GM12892 (cell line): ENCODE measurements around the gene SOX6.

Experiments used
- POLR2A ChIP-seq: IDR thresholded peaks from 2 replicates; pipeline ENCODE4 v1.6.1; 2011; ENCODE audit warnings: low read depth, low read length, control low read depth
- POLR2AphosphoS5 ChIP-seq: IDR thresholded peaks from 2 replicates; pipeline ENCODE4 v1.6.1; 2011; ENCODE audit warnings: low read depth, low read length, control low read depth
- TAF1 ChIP-seq: IDR thresholded peaks from 2 replicates; pipeline ENCODE4 v1.6.1; 2011; ENCODE audit warnings: low read depth, mild to moderate bottlenecking, control low read depth, low read length, borderline replicate concordance

DNA sequence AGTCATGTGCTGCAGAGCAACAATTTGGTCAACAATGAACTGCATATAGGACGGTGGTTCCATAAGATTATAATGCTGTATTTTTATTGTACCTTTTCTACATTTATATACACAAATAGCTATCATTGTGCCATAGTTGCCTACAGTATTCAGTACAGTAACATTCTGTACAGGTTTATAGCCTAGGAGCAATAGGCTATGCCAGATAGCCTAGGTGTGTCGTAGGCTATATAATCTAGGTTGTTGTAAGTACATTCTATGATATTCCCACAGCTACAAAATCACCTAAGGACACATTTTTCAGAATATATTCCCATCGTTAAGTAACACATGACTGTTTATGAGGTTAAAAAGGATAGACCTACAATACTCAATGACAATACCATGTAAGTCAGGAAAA is 423.9 kb downstream of the SOX6 start:
- TF ChIP-seq POLR2AphosphoS5 = no peak
- TF ChIP-seq POLR2A = no peak
- no peak for TF ChIP-seq TAF1
